Activated CD4-positive, alpha-beta T cell treated with anti-CD3 and anti-CD28 coated beads, Interleukin-2, amount 50 U/mL, for 1 hour (primary cell): ENCODE results near the gene TCHP.
"Not testable (repeated sequence)": the region's sequence is repeated elsewhere in the genome, so short reads cannot be mapped to it uniquely, and the experiment has no call there.

Source experiments
- DNase-seq: peaks from one replicate; pipeline ENCODE4 v3.0.0-alpha.2; 2020

The TCHP gene

GRCh38 chr12:109910969-109911348 lies 10.9 kb downstream of the TCHP start:
- no peak for DNase-seq

- DNase-seq = no peak
Measured at GRCh38 chr12:109912855-109913321, 12.8 kb downstream of the TCHP start.

GRCh38 chr12:109914461-109914860 lies 14.4 kb downstream of the TCHP start:
- DNase-seq = no peak

GRCh38 chr12:109915171-109916040 lies 15.3 kb downstream of the TCHP start:
- DNase-seq = no peak

GRCh38 chr12:109916045-109916444 lies 16.0 kb downstream of the TCHP start:
- DNase-seq = no peak

- DNase-seq = no peak
Measured at GRCh38 chr12:109919456-109919855, 19.4 kb downstream of the TCHP start.

- no peak for DNase-seq
Measured at GRCh38 chr12:109920261-109920780, 20.2 kb downstream of the TCHP start.

GRCh38 chr12:109921982-109922381 lies 21.9 kb downstream of the TCHP start:
- no peak for DNase-seq

- DNase-seq = no peak
Measured at GRCh38 chr12:109923038-109923437, 23.0 kb downstream of the TCHP start.

- no peak for DNase-seq
Measured at GRCh38 chr12:109923481-109924245, 23.6 kb downstream of the TCHP start.

- DNase-seq = no peak
Measured at GRCh38 chr12:109925185-109925840, 25.2 kb downstream of the TCHP start.

GRCh38 chr12:109926016-109926415 lies 25.9 kb downstream of the TCHP start:
- DNase-seq = no peak

GRCh38 chr12:109926488-109927210 lies 26.6 kb downstream of the TCHP start:
- DNase-seq = no peak

GRCh38 chr12:109927622-109928021 lies 27.5 kb downstream of the TCHP start:
- DNase-seq = peak; percentile 35

GRCh38 chr12:109928058-109928656 lies 28.1 kb downstream of the TCHP start:
- no peak for DNase-seq

GRCh38 chr12:109929326-109929725 lies 29.3 kb downstream of the TCHP start:
- DNase-seq = not testable (repeated sequence)

- no peak for DNase-seq
Measured at GRCh38 chr12:109930028-109930800, 30.1 kb downstream of the TCHP start.

- no peak for DNase-seq
Measured at GRCh38 chr12:109931143-109931542, 31.1 kb downstream of the TCHP start.

- no peak for DNase-seq
Measured at GRCh38 chr12:109932878-109933503, 32.9 kb downstream of the TCHP start.

GRCh38 chr12:109934026-109934425 lies 34.0 kb downstream of the TCHP start:
- no peak for DNase-seq

GRCh38 chr12:109937371-109937770 lies 37.3 kb downstream of the TCHP start:
- DNase-seq = no peak
